HUES48 (cell line): ENCODE measurements around the gene RETREG3.
"Not testable (repeated sequence)": the region's sequence is repeated elsewhere in the genome, so short reads cannot be mapped to it uniquely, and the experiment has no call there.

Experiments
- H3K27ac ChIP-seq: one replicate; pipeline ENCODE4 v1.7.0; 2013; ENCODE audit warnings: low read depth, low read length, inconsistent platforms
- H3K27me3 ChIP-seq: 2 replicates; pipeline ENCODE4 v1.6.1; 2013; ENCODE audit warnings: mild to moderate bottlenecking, low read length; ENCODE audit not compliant: control insufficient read depth, insufficient read depth
- H3K36me3 ChIP-seq: 2 replicates; pipeline ENCODE4 v1.6.1; 2013; ENCODE audit warnings: low read length; ENCODE audit not compliant: control insufficient read depth, insufficient read depth
- H3K4me1 ChIP-seq: 2 replicates; pipeline ENCODE4 v1.6.1; 2013; ENCODE audit warnings: mild to moderate bottlenecking, low read length; ENCODE audit not compliant: control insufficient read depth, insufficient read depth
- H3K4me3 ChIP-seq: 2 replicates; pipeline ENCODE4 v1.5.1; 2013; ENCODE audit warnings: mild to moderate bottlenecking, low read depth, low read length
- H3K9ac ChIP-seq: 2 replicates; pipeline ENCODE4 v1.6.1; 2013; ENCODE audit warnings: mild to moderate bottlenecking, low read depth, low read length, moderate library complexity
- H3K9me3 ChIP-seq: 2 replicates; pipeline ENCODE4 v1.6.1; 2013; ENCODE audit warnings: low read length; ENCODE audit not compliant: control insufficient read depth, insufficient read depth

The RETREG3 gene

DNA sequence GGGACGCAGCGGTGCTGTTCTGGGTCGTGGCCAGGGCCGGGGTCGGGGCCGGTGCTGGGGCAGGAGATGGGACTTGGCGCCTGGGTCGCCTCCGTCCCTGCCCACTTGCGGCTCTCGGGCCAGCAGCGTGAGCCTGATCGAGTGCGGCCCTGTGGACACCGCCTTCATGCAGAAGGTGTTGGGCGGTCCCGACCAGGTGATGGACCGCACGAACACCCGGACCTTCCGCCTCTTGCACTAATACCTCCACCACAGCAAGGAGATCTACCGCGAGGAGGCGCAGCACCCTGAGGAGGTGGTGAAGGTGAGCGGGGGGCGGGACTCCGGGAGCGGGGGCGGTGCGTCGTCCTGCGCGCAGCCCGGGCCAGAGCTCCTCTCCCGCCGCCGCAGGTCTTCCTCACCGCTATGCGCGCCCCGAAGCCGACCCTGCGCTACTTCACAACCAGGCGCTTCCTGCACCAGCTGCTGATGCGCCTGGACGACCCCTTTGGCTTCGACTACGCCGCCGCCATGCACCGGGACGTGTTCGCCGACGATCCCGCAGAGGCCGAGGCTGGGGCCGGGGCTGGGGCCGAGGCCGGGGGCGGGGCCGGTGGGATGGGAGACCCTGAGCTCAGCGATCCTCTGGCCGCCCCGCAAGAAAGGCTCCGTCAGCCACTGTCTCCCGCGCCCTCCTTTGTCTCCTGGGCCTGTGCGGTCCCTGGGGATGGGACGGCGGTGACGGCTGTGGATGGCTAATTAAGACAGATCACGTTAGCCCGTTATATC, 60.9 kb downstream of the RETREG3 start:
- Histone ChIP-seq H3K4me1 (peaks cover 4% of the 10 kb centered on the region; the same call in 1 of the 2 replicates), H3K9me3 (no peaks in the 10 kb centered on the region), H3K9ac (no peak overlapping the region; the same call in 1 of the 2 replicates), H3K27me3 (peaks cover 4% of the 10 kb centered on the region; the same call in 1 of the 2 replicates), H3K36me3 (peaks cover 8% of the 10 kb centered on the region), H3K4me3 (peak overlapping the region; percentile 58), H3K27ac (peak overlapping the region; percentile 79)

DNA sequence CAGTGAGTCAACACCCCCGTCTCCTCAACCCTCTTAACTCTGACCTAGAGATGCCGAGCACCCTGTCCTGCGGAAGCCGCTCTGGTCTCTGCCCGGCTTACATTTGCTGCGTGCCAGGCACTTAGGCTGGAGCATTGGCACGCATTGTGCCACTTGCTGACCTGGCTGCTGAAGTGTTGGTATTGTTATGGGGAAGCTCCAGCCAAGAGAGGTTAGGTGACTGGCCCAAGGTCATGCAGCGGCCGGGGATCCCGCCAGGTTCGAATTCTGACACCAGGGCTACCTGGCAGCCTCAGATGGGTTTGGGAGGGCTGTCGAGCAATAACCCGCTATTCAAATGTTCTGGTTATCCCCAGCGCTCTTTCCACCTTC, 61.5 kb downstream of the RETREG3 start:
- peaks cover 4% of the 10 kb centered on the region; the same call in 1 of the 2 replicates for H3K27me3 ChIP-seq
- peaks cover 4% of the 10 kb centered on the region; the same call in 1 of the 2 replicates for H3K4me1 ChIP-seq
- H3K9me3 ChIP-seq = no peaks in the 10 kb centered on the region
- H3K27ac ChIP-seq = no peak overlapping the region
- H3K4me3 ChIP-seq = peak overlapping the region; percentile 58
- H3K9ac ChIP-seq = no peak overlapping the region
- H3K36me3 ChIP-seq = peaks cover 8% of the 10 kb centered on the region

DNA sequence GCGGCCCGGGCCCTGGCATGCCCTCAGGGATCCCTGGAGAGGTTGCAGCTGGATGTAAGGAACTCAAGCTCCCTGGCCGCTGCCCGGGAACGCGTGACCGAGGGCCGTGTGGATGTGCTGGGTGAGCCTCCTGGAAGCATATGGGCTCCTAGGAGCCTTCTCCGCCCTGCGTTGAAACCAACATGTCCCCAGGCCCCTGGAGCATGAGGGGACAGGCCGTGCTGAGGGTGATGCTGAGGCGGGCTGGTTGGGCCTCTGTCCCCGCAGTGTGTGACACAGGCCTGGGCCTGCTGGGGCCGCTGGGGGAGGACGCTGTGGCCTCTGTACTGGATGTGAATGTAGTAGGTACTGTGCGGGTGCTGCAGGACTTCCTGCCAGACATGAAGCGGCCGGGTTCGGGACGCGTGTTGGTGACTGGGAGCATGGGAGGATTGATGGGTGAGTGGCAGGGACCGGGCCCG, 62.1 kb downstream of the RETREG3 start:
- H3K36me3 ChIP-seq = peaks cover 8% of the 10 kb centered on the region
- no peak overlapping the region for H3K4me3 ChIP-seq
- H3K4me1 ChIP-seq = peaks cover 4% of the 10 kb centered on the region; the same call in 1 of the 2 replicates
- H3K27ac ChIP-seq = no peak overlapping the region
- H3K9ac ChIP-seq = no peak overlapping the region
- H3K27me3 ChIP-seq = peaks cover 4% of the 10 kb centered on the region; the same call in 1 of the 2 replicates
- no peaks in the 10 kb centered on the region for H3K9me3 ChIP-seq

DNA sequence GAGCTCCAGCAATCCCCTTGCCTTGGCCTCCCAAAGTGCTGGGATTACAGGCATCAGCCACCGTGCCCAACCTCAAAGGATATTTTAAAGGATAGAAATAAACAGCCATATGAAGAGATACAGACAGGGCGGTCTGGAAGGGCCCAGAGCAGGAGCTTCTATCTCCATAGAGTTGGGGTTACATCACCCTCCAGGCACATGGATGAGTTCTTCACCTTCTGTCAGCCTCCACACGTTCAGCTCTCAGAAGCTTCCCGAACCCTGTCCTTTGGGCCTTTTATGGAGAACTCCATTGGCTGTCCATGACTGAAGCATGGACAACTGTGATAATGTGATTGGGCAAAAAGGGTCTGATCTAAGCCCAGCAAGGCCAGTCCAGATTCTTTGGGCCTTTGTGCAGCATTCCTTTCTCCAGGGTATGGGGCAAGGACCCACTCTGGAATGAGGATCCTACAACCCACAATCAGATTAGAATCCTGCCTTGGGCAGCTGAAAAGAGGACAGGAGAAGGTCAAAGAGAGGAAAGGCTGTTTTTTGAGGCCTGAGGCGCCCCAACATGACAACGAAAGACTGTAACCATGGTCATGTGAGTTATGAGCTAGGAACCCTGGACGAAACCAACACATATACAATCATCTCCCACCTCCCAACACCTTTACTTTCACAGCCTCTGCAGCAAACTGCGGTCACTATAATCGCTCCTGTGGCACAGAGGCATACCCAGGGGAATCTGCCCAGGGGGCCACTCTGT, 63.2 kb downstream of the RETREG3 start:
- H3K27ac ChIP-seq, H3K27me3 ChIP-seq, H3K9ac ChIP-seq, H3K4me3 ChIP-seq, H3K9me3 ChIP-seq, H3K4me1 ChIP-seq: not testable (repeated sequence)
- H3K36me3 ChIP-seq = peaks cover 16% of the 10 kb centered on the region

DNA sequence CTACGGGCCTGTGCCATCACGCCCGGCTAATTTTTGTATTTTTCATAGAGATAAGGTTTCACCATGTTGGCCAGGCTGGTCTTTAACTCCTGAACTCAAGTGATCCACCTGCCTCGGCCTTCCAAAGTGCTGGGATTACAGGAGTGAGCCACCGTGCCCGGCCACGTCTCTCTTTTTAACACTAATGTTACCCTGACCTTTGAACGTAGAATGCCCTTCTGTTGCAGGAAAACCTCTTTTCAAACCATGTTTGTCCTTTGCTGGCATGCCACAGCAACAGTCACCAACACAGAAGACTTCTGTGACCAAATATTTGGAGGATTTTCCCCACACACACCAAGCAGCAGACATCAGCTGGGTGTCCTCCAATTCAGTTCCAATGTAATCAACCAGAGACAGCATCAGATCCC, 64.3 kb downstream of the RETREG3 start:
- Histone ChIP-seq H3K27ac (no peak overlapping the region), H3K9me3 (no peaks in the 10 kb centered on the region), H3K9ac (no peak overlapping the region), H3K36me3 (peaks cover 20% of the 10 kb centered on the region), H3K27me3 (peaks cover 4% of the 10 kb centered on the region; the same call in 1 of the 2 replicates), H3K4me3 (no peak overlapping the region), H3K4me1 (peaks cover 4% of the 10 kb centered on the region; the same call in 1 of the 2 replicates)

DNA sequence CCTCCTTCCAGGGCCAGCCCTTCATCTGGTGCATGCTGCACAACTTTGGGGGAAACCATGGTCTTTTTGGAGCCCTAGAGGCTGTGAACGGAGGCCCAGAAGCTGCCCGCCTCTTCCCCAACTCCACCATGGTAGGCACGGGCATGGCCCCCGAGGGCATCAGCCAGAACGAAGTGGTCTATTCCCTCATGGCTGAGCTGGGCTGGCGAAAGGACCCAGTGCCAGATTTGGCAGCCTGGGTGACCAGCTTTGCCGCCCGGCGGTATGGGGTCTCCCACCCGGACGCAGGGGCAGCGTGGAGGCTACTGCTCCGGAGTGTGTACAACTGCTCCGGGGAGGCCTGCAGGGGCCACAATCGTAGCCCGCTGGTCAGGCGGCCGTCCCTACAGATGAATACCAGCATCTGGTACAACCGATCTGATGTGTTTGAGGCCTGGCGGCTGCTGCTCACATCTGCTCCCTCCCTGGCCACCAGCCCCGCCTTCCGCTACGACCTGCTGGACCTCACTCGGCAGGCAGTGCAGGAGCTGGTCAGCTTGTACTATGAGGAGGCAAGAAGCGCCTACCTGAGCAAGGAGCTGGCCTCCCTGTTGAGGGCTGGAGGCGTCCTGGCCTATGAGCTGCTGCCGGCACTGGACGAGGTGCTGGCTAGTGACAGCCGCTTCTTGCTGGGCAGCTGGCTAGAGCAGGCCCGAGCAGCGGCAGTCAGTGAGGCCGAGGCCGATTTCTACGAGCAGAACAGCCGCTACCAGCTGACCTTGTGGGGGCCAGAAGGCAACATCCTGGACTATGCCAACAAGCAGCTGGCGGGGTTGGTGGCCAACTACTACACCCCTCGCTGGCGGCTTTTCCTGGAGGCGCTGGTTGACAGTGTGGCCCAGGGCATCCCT, 65.7 kb downstream of the RETREG3 start:
- Histone ChIP-seq H3K36me3 (peaks cover 24% of the 10 kb centered on the region), H3K27me3 (no peaks in the 10 kb centered on the region), H3K4me1 (no peaks in the 10 kb centered on the region; the same call in 1 of the 2 replicates), H3K4me3 (no peak overlapping the region), H3K27ac (no peak overlapping the region), H3K9me3 (no peaks in the 10 kb centered on the region), H3K9ac (no peak overlapping the region)

DNA sequence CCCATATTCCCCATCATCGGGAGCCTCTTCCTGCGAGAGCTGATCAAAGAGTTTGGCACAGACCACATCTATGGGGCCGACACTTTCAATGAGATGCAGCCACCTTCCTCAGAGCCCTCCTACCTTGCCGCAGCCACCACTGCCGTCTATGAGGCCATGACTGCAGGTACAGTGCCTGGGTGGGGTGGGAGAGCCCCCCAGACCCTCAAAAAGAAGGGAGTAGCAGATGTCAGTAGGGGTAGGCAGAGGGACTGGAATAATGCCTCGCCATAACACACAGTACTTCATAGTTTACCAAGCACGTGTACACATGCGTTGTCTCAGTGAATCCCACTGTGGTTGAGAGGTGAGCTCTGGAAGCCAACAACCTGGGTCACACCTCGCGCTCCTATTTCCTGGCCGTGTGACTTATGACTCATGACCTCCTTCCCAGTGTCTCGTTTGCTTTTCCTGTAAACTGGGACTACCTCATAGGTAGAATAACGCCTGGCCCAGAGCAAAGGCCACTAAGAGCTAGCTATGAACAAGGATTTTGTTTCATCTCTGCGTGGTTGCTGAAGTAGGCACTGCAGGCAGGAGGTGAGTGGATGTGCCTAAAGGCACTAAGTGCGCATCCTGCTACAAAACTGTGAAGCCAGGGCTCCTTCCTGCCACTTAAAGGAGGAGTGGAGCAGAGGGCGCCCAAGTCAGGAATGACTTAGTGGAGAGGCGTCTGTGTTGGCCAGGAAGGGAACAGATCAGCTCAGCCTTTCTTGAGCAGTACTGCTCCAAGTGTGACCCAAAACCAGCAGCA, 67.9 kb downstream of the RETREG3 start:
- Histone ChIP-seq H3K27me3 (no peaks in the 10 kb centered on the region), H3K9ac (no peak overlapping the region), H3K4me1 (peaks cover 6% of the 10 kb centered on the region), H3K36me3 (peaks cover 26% of the 10 kb centered on the region), H3K27ac (no peak overlapping the region), H3K9me3 (no peaks in the 10 kb centered on the region), H3K4me3 (no peak overlapping the region)

DNA sequence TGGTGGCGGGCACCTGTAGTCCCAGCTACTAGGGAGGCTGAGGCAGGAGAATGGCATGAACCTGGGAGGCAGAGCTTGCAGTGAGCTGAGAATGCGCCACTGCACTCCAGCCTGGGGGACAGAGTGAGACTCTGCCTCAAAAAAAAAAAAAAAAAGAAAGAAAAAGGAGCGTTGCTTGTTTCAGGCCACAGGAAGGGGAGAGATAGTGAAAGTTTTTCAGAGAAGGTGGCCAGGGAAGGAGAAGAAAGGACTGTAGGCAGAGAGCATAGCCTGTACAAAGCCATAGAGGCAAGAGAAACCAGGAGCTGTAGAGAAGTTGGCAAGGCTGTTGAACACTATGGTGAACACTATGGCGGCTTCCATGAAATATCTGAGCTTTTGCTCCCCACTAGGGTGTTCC, 68.6 kb downstream of the RETREG3 start:
- Histone ChIP-seq H3K4me1 (peaks cover 10% of the 10 kb centered on the region), H3K36me3 (peaks cover 26% of the 10 kb centered on the region)
- H3K4me3 ChIP-seq, H3K27ac ChIP-seq, H3K9ac ChIP-seq, H3K27me3 ChIP-seq, H3K9me3 ChIP-seq: not testable (repeated sequence)

DNA sequence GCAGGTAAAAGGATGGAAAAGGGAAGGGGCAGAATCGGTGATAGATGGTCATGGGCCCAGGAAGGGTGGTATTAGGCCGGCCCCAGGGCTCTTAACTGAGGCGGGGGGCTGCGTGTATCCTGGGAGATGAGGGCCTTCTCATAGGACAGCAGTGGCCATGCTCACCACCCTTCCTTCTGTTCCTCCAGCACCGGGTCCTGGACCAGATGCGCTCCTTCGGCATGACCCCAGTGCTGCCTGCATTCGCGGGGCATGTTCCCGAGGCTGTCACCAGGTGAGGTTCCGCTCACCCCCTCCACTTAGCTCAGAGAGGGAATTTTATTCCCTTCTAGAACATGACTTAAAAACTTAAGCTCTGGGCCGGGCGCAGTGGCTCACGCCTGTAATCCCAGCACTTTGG, 70.7 kb downstream of the RETREG3 start:
- no peak overlapping the region for H3K4me3 ChIP-seq
- no peaks in the 10 kb centered on the region for H3K9me3 ChIP-seq
- H3K9ac ChIP-seq = no peak overlapping the region
- H3K27me3 ChIP-seq = peaks cover 5% of the 10 kb centered on the region; the same call in 1 of the 2 replicates
- H3K27ac ChIP-seq = no peak overlapping the region
- H3K36me3 ChIP-seq = peaks cover 19% of the 10 kb centered on the region
- peaks cover 17% of the 10 kb centered on the region for H3K4me1 ChIP-seq
